HCT116 (cell line): ENCODE data around the gene PRDX6. TPM values are rescaled to one million over a fixed set of nuclear protein-coding genes. Genes with fewer than 3 reads are reported as not detected.
A peak's percentile ranks its signal among the peaks of the same experiment; 100 is the strongest.

Experiments used
- ATAC-seq: fragments of 200-7000 bp; cut with Tn5 transposase; 2 replicates; pipeline ENCODE4 v1.9.1; 2020; ENCODE audit warnings: mild to moderate bottlenecking, moderate library complexity
- BruUV-seq: library from RNA; stranded (reverse); fragments of 400-500 nt; replicated peaks from 2 replicates; lab custom pipeline; 2021; lab: Mats Ljungman, UMichigan
- CTCF ChIA-PET: fragments of 300-600 bp; sonication (Branson Sonifier 250); formaldehyde crosslinking; loops from one replicate; lab custom pipeline; 2021; ENCODE audit warnings: antibody characterized with exemption; lab: Charles Lee
- POLR2A ChIA-PET: fragments of 300-600, 350-600 bp; sonication (Branson Sonifier 250); formaldehyde crosslinking; loops from one replicate; lab custom pipeline; 2021; ENCODE audit warnings: antibody characterized with exemption; lab: Charles Lee
- RAD21 ChIA-PET, 2 experiments: fragments of 300-600 bp; sonication (Branson Sonifier 250); formaldehyde crosslinking; loops; one replicate each; lab custom pipeline; 2023; ENCODE audit warnings: low total read pairs in 2 of 2; ENCODE audit not compliant: uncharacterized antibody in 2 of 2, unreplicated experiment in 2 of 2, low non-redundant PET in 1 of 2; lab: Charles Lee
- DNase-seq: peaks from one replicate; pipeline ENCODE4 v3.0.0-alpha.2; 2010; ENCODE audit warnings: low read depth, low spot score
- H2AFZ ChIP-seq: fragments of 200-600 bp; shearing (Covaris generic), sonication (generic); 2 replicates; pipeline ENCODE4 v1.6.1; 2017; ENCODE audit warnings: low read depth, mixed run types, mixed read lengths, antibody characterized with exemption, low read length; ENCODE audit not compliant: poor library complexity, severe bottlenecking
- H3K27ac ChIP-seq: 2 replicates; pipeline ENCODE4 v1.5.1; 2012; ENCODE audit warnings: low read depth, low read length
- H3K27me3 ChIP-seq: fragments of 200-600 bp; sonication (generic); 2 replicates; pipeline ENCODE4 v1.6.1; 2016; ENCODE audit warnings: mixed run types, low read length, mixed read lengths; ENCODE audit not compliant: insufficient read depth
- H3K36me3 ChIP-seq, 2 experiments: fragments of 200-500 bp in 1 of 2; fragments of 200-600 bp in 1 of 2; sonication (Bioruptor generic) in 1 of 2; sonication (generic) in 1 of 2; 2 replicates each; pipeline versions ENCODE4 v1.5.1 to v1.6.1; 2014 to 2016; ENCODE audit warnings: low read length in 2 of 2, inconsistent platforms in 1 of 2, mixed read lengths in 1 of 2, mixed run types in 1 of 2; ENCODE audit not compliant: insufficient read depth in 2 of 2, control insufficient read depth in 1 of 2
- H3K4me1 ChIP-seq, 2 experiments: fragments of 200-600 bp in 1 of 2; sonication (generic) in 1 of 2; 2 replicates each; pipeline versions ENCODE4 v1.5.1 to v1.6.1; 2012 to 2017; ENCODE audit warnings: low read length in 2 of 2, inconsistent platforms in 1 of 2, mild to moderate bottlenecking in 1 of 2, mixed read lengths in 1 of 2, mixed run types in 1 of 2, moderate library complexity in 1 of 2; ENCODE audit not compliant: insufficient read depth in 2 of 2, control insufficient read depth in 1 of 2
- H3K4me2 ChIP-seq: fragments of 200-600 bp; sonication (generic); 2 replicates; pipeline ENCODE4 v1.6.1; 2017; ENCODE audit warnings: mixed run types, low read length, mixed read lengths
- H3K4me3 ChIP-seq, 2 experiments: fragments of 200-600 bp in 1 of 2; sonication (generic) in 1 of 2; replicated peaks in 1 of 2; 2 replicates each; pipeline ENCODE4 v1.5.1; 2011 to 2016; ENCODE audit warnings: low read length in 2 of 2, control low read depth in 1 of 2, low read depth in 1 of 2, mild to moderate bottlenecking in 1 of 2, mixed read lengths in 1 of 2, mixed run types in 1 of 2
- H3K79me2 ChIP-seq: fragments of 200-600 bp; sonication (generic); 2 replicates; pipeline ENCODE4 v1.6.1; 2017; ENCODE audit warnings: mild to moderate bottlenecking, mixed run types, low read length, moderate library complexity, mixed read lengths; ENCODE audit not compliant: insufficient read depth
- H3K9ac ChIP-seq: fragments of 200-600 bp; sonication (generic); 2 replicates; pipeline ENCODE4 v1.6.1; 2016; ENCODE audit warnings: low read length, mixed read lengths
- H3K9me2 ChIP-seq: fragments of 200-600 bp; sonication (generic), shearing (Covaris generic); 2 replicates; pipeline ENCODE4 v1.6.1; 2017; ENCODE audit warnings: mixed run types, mild to moderate bottlenecking, moderate library complexity; ENCODE audit not compliant: insufficient read depth
- H3K9me3 ChIP-seq, 2 experiments: fragments of 200-500 bp in 1 of 2; fragments of 200-600 bp in 1 of 2; sonication (Bioruptor generic) in 1 of 2; sonication (generic) in 1 of 2; 2 replicates each; pipeline ENCODE4 v1.6.1; 2014 to 2017; ENCODE audit warnings: low read length in 2 of 2, mixed read lengths in 2 of 2, inconsistent platforms in 1 of 2, low read depth in 1 of 2, mild to moderate bottlenecking in 1 of 2, mixed run types in 1 of 2, moderate library complexity in 1 of 2; ENCODE audit not compliant: control insufficient read depth in 1 of 2, insufficient read depth in 1 of 2
- H4K20me1 ChIP-seq: fragments of 200-600 bp; sonication (generic), shearing (Covaris generic); 2 replicates; pipeline ENCODE4 v1.6.1; 2017; ENCODE audit warnings: mixed run types, mild to moderate bottlenecking, moderate library complexity; ENCODE audit not compliant: insufficient read depth
- CBX3 ChIP-seq: IDR thresholded peaks from 2 replicates; pipeline ENCODE4 v1.6.1; 2012; ENCODE audit warnings: low read depth
- ELF1 ChIP-seq: IDR thresholded peaks from 2 replicates; pipeline ENCODE4 v1.6.1; 2012; ENCODE audit warnings: low read depth, borderline replicate concordance
- POLR2AphosphoS5 ChIP-seq: IDR thresholded peaks from 2 replicates; pipeline ENCODE4 v1.6.1; 2011; ENCODE audit warnings: mild to moderate bottlenecking, low read depth, low read length, moderate library complexity
- RAD21 ChIP-seq: IDR thresholded peaks from 2 replicates; pipeline ENCODE4 v1.6.1; 2012; ENCODE audit warnings: low read depth, mild to moderate bottlenecking
- TCF7L2 ChIP-seq: IDR thresholded peaks from 2 replicates; pipeline ENCODE4 v1.7.0; 2011; ENCODE audit warnings: borderline replicate concordance, inconsistent platforms; ENCODE audit not compliant: insufficient read depth, insufficient read length; ENCODE audit errors: extremely low read depth
- YY1 ChIP-seq: IDR thresholded peaks from 2 replicates; pipeline ENCODE4 v1.6.1; 2011; ENCODE audit warnings: low read length, low read depth, moderate library complexity, mild to moderate bottlenecking; ENCODE audit not compliant: insufficient replicate concordance; ENCODE audit errors: extremely low read depth
- intact Hi-C: fragments of 100-400 bp; cut with micrococcal nuclease; formaldehyde crosslinking; loops from 2 replicates; pipeline ENCODE4 v1.10.0; 2022
- total RNA-seq: library from RNA; stranded (reverse); gene quantifications from one replicate; pipeline ENCODE4 v1.2.1, GENCODE V29; 2021; ENCODE audit not compliant: unreplicated experiment
- TF ChIP-seq, protein P1 (sequence below), 3 experiments: fragments of 200-600 bp in 1 of 3; sonication (generic) in 1 of 3; IDR thresholded peaks in 2 of 3; conservative IDR thresholded peaks in 1 of 3; 2 replicates each; pipeline ENCODE4 v1.5.1; 2012 to 2017; ENCODE audit warnings: low read depth in 2 of 3, low read length in 2 of 3, antibody characterized with exemption in 1 of 3, borderline replicate concordance in 1 of 3, control low read depth in 1 of 3, mild to moderate bottlenecking in 1 of 3, mixed read lengths in 1 of 3, mixed run types in 1 of 3, moderate library complexity in 1 of 3; ENCODE audit not compliant: insufficient read depth in 1 of 3

The PRDX6 gene
- total RNA-seq, 1 experiment from 2014 or later = 286 TPM

GRCh38 chr1:173431304-173432045 lies 45.7 kb upstream of the PRDX6 start:
- no peak overlapping the region for H2AFZ ChIP-seq
- ChIA-PET POLR2A (interaction anchor here (1.3 kb wide), 1 partner anchor 394 kb away, joined by 3 read pairs; no protein-coding TSS in a partner anchor), CTCF (interaction anchor here (0.7 to 2.5 kb wide), 5 partner anchors 363 to 786 kb away, joined by 3 to 10 read pairs (median 5); no protein-coding TSS in a partner anchor), RAD21 (no interaction called here)
- H3K4me2 ChIP-seq = 0 out of 2 replicates have a peak overlapping the region, but pooled peaks have one; percentile 70
- H3K36me3 ChIP-seq = no peaks in the 10 kb centered on the region
- H3K4me1 ChIP-seq = peaks cover 17 to 43% of the 10 kb centered on the region in 2 experiments
- ATAC-seq (peak; percentile 78), DNase-seq (peak; percentile 84)
- H4K20me1 ChIP-seq = no peaks in the 10 kb centered on the region
- no peaks in the 10 kb centered on the region for H3K9me3 ChIP-seq
- no peak overlapping the region for H3K9ac ChIP-seq
- no peaks in the 10 kb centered on the region for H3K9me2 ChIP-seq
- no peaks in the 10 kb centered on the region for H3K79me2 ChIP-seq
- TF ChIP-seq RAD21 (peak; percentile 98), POLR2AphosphoS5 (peak; percentile 33; the same call in 1 of the 2 replicates), ELF1 (no peak), CBX3 (peak; percentile 67), YY1 (peak; percentile 75), TCF7L2 (no peak)
- TF ChIP-seq, protein P1, sequence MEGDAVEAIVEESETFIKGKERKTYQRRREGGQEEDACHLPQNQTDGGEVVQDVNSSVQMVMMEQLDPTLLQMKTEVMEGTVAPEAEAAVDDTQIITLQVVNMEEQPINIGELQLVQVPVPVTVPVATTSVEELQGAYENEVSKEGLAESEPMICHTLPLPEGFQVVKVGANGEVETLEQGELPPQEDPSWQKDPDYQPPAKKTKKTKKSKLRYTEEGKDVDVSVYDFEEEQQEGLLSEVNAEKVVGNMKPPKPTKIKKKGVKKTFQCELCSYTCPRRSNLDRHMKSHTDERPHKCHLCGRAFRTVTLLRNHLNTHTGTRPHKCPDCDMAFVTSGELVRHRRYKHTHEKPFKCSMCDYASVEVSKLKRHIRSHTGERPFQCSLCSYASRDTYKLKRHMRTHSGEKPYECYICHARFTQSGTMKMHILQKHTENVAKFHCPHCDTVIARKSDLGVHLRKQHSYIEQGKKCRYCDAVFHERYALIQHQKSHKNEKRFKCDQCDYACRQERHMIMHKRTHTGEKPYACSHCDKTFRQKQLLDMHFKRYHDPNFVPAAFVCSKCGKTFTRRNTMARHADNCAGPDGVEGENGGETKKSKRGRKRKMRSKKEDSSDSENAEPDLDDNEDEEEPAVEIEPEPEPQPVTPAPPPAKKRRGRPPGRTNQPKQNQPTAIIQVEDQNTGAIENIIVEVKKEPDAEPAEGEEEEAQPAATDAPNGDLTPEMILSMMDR (IDR thresholded peaks at IDR 0.05 in 2 of 3, conservative IDR thresholded peaks at IDR 0.05 in 1 of 3; ENCODE audit: borderline replicate concordance in 1 of 3, insufficient read depth in 1 of 3, low read depth in 2 of 3, low read length in 2 of 3) = peak; percentile 83 to 95 (median 85)
- H3K27me3 ChIP-seq = no peaks in the 10 kb centered on the region
- no peak overlapping the region for H3K27ac ChIP-seq
- intact Hi-C loops = loop anchor here (1.0 to 5.0 kb wide), 6 partner anchors 46 to 1313 kb away; partner anchors contain the start of genes CENPL, DARS2 and PRDX6
- no TSS peak for BruUV-seq
- no peak overlapping the region for H3K4me3 ChIP-seq
